NCI-H748 (cell line): Measurements from ENCODE around the gene HIGD1C.

Experiments used
- DNase-seq: peaks from one replicate; lab custom pipeline; 2025; ENCODE audit not compliant: unreplicated experiment; lab: John Stamatoyannopoulos, UW

HIGD1C gene

DNA sequence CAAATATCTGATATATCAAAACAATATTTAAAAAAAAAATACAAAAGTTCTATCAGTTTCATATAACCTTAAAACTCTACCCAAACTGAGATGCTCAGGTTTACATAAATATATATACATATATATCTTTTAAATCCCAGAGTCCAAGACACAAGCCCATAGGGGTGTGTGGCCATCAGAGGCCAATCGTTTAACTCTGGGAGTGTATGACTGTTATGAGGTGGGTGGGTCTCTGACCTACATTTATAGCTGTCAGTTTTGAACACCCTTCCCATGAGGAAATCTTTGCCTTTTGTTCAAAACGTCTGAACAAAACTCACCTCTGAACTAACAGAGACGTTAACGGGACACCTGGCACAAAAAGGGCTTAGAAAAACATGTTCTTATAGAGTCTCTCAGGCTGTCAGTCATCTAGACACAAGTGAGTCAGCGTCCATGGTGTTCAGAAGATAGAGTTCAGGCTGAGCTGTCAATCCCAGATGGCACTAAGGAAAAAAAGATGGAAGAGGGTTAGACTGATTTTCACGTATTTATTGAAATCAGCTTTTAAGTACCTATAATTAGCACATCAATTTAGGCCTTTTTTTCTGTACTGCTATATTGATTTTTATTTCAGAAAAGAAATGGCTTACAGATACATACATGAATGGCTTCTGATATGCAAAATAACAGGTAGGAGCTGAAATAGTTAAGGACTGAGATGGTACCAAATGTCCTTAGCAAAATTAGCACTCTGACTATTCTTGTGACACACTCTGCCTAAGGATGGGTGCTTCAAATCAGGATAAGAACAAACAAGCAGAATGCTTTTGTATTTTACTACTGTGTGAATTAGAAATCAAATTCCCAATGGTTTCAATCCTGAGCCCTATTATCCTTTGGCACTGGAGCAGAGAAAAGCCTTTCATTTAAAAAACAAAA lies 29.2 kb downstream of the HIGD1C start:
- DNase-seq, result no peak

GRCh38 chr12:50984586-50985298 lies 32.4 kb downstream of the HIGD1C start:
- DNase-seq, result no peak

DNA sequence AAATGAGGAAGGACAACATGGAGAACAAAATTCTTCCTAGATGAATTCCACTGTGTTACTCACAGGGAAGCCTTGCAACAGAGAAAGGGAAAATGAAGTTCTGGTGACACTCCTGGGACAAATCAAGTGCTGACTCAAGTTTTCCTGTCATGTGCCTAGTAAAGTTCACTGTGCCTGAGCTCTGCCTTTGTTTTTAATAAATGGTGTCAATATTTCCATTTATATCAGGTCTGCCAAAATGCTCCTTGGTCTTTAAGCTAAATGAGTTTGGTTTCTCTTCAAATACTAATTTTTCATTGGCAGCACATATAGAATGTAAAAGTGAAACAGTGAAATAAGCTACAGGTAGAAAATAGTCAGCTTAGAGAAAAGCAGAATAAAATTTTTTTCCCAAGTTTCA lies 33.0 kb downstream of the HIGD1C start:
- no peak for DNase-seq

- DNase-seq, result peak; percentile 35
These were observed 34.8 kb downstream of the HIGD1C start for GRCh38 chr12:50986966-50987737.

- DNase-seq, result no peak
These were observed 35.7 kb downstream of the HIGD1C start for GRCh38 chr12:50988051-50988450.

DNA sequence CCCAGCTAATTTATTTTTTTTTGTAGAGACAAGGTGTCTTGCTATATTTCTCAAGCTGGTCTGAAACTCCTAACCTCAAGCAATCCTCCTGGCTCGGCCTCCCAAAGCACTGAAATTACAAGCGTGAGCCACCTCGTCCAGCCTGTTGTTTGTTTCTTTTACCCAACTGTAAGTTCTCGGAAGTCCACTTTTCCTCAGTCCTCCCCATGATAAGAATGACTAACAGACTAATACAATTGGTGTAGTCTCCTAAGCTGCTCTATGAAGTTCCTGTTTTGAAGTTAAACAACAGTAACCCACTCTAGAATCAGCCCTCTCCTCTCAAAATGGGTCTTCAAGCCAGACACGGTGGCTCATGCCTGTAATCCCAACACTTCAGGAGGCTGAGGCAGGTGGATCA lies 36.5 kb downstream of the HIGD1C start:
- no peak for DNase-seq

GRCh38 chr12:50990147-50990727 lies 37.9 kb downstream of the HIGD1C start:
- no peak for DNase-seq

- no peak for DNase-seq
These were observed 38.4 kb downstream of the HIGD1C start for GRCh38 chr12:50990791-50991190.

DNA sequence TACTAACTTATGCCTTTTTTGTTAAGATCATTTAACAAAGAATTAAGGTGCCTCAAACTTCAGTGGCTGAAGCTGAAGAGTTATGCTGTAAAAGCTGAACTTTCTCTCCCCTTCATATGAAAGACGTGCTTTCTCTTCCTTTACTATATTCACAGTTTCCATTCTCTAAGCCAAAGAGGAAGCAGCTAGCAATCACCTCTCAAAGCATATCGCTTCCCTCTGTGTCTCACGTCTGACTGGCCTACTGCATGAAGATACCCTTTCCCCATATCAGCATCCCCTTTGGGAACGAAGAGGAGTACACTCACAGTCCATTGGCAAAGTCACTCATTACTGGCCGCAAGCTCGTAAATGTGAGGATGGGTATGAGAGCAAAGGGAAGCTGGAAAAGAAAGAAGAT lies 38.9 kb downstream of the HIGD1C start:
- DNase-seq, result no peak

DNA sequence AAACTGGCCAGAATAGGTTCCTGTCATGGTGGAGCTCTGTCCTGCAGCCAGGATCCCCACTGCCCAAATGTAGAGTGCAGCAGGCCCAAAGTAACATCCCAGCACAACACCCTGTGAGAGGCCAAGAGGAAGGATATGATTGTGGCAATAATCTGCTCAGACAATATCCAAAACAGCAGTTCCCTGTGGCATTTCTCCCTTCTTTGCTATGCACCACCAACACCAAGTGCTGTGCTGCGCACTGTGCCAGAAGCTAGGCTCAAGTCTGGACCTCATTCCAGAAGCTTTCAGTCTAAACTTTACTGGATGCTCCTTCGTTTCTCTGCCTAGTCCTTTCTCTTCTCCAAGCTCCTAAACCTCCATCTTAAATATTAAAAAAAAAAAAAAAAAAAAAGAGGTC lies 40.5 kb downstream of the HIGD1C start:
- no peak for DNase-seq

DNA sequence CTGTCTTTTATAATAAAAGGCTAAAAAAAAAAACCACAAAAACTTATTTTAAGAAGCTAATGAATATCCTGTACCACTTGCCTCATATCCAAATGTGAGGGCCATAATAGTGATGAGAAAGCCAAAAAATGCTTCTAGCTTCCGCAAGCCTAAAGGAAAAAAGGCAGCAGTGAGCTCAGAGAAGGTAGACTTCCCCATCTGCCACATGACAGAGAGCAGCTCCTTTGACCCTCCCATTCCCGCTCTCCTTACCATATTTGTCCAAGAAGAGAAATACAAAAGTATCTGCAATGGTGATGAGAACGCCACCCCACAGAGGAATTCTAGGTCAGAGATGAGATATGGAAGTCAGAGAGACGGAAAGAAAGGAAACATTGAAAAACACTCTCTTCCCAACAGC lies 46.7 kb downstream of the HIGD1C start:
- no peak for DNase-seq

GRCh38 chr12:51000245-51000644 lies 47.9 kb downstream of the HIGD1C start:
- no peak for DNase-seq

GRCh38 chr12:51001799-51002198 lies 49.5 kb downstream of the HIGD1C start:
- DNase-seq, result no peak

- no peak for DNase-seq
These were observed 52.2 kb downstream of the HIGD1C start for GRCh38 chr12:51004504-51004903.

GRCh38 chr12:51005030-51005429 lies 52.7 kb downstream of the HIGD1C start:
- no peak for DNase-seq

DNA sequence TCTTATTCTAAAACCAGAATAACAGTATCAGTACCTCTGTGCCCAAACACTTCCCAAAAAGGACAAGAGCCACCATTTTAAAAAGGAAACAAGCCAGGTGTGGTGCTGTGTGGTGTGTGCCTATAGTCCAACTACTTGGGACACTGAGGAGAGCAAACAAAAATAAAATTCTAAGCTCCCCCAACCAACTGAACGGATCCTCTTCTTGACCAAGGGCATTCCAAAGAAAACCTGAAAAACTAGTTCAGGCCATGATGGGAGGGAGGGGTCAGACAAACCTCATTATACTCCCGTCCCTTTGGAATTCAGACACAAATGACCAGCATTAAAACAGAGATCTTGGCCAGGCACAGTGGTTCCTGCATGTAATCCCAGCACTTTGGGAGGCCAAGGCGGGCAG lies 53.3 kb downstream of the HIGD1C start:
- DNase-seq, result peak; percentile 37

DNA sequence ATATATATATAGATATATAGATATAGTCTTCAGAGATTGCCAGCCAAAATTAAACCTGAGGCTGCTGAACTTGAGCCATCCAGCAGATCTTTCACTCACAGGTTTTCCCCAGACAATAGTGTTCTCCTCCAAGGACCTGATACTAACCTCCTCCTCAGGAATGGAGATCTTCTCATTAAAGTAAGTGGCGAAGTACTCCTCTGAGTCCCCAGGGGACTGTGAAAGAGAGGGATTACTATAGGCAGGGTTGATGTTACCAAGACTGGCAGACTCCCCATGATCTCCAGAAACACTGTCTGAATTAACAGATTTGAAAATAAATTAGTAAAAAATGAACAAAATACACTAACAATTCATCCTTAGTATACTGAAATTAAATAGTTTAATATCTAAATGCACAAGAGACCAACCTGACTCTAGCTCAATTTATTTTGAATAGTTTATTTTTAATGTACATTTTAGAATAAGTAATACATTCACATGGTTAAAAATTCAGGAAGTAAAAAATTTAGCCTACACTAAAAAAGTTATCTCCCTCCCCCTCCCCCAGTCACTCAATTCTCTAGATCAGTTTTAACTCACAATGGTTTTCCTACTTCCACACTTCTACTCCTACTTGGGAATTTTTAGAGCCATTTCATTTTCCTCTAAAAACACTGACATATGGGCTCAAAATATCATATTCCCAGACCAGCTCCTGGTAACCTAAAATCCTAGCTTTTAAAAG lies 56.1 kb downstream of the HIGD1C start:
- DNase-seq, result no peak

DNA sequence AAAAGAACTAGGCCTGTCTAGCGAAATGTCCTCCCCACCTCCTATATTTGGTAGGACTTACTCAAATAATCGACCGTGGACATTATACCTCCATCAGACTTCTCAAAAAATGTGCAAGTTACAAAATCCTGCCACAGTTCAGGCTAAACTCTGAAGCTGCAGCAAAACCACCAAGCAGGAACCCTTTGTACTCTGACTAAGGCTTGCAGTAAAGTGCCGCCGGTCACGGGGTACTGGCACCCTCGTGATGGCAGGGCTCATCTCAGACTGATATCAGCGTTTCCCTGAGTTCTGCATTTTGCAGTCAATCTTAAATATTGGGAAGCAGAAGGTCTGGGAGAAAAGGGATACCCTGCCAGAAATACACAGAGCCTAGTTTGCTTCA lies 56.7 kb downstream of the HIGD1C start:
- DNase-seq, result no peak

DNA sequence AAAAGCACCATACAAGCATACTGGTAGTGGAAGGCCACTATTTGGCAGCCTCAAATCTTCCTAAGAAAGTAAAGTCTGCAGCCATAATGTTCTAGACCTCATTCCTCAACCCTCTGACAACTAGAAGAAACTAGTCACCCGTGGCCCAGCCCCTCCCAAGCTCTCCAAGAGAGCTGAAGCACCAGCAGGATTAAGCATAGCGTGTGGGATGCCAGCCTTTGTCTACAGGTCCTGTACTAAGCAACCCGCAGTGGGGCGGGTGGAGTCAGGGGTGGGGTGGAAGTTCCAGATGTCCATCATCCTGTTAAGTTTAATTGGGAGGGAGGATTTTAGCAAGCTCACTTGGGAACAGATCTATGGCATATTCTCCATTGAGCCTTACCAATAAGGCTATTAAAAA lies 59.6 kb downstream of the HIGD1C start:
- no peak for DNase-seq

DNA sequence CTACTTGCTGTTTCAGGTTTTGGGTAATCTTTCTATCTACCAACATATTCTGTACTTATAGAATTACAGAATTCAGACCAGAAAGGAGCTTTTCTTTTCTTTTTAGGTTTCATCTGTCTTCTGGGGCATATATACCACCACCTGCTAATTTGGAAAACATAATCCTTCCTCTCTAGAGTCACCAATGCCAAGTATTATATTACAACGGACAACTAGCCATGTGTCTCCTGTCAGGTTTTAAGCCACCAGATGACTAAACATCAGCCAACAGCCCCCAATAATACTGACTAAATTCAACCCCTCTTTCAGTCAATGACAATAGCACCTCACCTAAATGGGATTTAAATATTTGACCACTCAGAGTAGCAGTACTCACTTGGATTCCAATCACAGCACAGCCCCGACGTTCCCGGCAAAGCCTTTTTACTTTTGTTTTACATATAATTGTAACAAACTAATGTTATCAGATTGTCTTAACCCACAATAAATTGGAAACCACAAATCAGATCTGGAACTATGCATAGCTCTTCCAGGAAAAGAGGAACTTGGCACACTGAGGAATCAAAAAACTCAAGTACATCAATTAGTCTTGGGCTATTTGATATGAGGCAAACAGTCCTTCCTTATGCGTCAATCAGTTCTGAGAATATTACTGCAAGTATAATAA lies 60.4 kb downstream of the HIGD1C start:
- no peak for DNase-seq
